ENCODE data around the gene CARM1.
A peak's percentile ranks its signal among the peaks of the same experiment; 100 is the strongest.
"Not testable (repeated sequence)": the region's sequence is repeated elsewhere in the genome, so short reads cannot be mapped to it uniquely, and the experiment has no call there.

The CARM1 gene

DNA sequence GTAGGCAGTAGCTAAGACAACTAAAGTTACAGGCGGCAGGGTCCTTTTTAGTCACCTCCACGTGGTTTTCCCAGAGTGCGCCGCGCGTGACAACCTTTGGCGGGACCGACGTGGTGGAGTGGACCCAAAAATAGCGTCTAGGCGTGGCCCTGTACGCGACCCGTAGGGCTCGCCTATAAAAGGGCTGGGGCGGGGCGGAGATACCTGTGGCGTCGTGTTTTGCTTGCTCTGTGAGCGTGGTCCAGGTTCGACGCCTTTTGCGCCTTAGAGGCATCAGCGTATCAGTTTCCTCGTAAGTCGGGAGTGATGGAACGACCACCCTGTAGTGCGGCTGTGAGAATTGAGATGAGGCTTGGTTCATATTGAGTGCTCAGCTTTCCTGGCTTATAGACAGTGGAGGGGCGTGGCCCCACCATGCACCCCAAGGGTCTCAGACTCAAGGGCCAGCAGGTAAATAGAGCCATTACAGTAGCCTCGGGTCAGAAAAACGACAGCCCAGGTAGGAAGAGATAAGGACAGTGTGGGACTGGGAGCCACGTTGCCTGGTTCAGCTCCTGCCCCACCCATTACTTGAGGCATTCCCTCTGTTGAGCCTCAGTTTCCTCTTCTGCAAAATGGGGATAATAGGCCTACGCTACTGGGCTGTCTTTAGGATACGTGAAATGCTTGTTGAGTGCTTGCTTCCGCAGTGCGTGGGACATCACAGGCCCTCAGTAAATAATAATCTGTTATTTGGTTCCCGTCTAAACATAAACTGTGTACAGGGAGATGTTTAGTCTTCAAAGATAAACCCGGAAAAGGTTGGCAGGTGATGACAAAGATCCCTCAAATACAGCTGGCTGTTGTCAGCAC is 34.6 kb upstream of the CARM1 start:
- peak overlapping the region; percentile 100 for H3K27ac Mint-ChIP-seq
- H3K4me3 Mint-ChIP-seq, result peak overlapping the region; percentile 95
- H3K27me3 Mint-ChIP-seq, result no peaks in the 10 kb centered on the region
- peaks cover 7% of the 10 kb centered on the region for H3K9me3 Mint-ChIP-seq
- peaks cover 19% of the 10 kb centered on the region for H3K4me1 Mint-ChIP-seq (ENCODE audit: low read depth)
- H3K36me3 Mint-ChIP-seq (ENCODE audit: low read depth), result peaks cover 8% of the 10 kb centered on the region

- not testable (repeated sequence) for H3K36me3 Mint-ChIP-seq (ENCODE audit: low read depth); H3K27me3 Mint-ChIP-seq; H3K27ac Mint-ChIP-seq; H3K4me3 Mint-ChIP-seq; H3K9me3 Mint-ChIP-seq
- peaks cover 19% of the 10 kb centered on the region for H3K4me1 Mint-ChIP-seq (ENCODE audit: low read depth)
Measured at GRCh38 chr19:10837649-10838048, 33.7 kb upstream of the CARM1 start.

DNA sequence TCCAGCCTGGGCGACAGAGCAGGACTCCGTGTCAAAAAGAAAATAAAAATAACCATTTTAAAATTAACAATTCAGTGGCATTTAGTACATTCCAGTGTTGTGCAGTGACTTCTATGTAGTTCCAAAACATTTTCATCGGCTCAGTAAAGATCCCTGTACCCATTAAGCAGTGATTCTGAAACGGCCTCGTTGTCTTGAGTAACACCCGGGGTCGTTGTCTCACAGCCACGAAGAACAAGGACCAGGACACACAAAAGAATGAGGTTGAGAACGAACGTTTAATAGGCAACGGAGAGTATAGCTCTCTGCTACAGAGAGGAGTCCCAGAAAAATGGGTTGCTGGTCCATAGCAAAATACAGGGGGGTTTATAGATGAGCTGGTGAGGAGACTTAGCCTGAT is 33.0 kb upstream of the CARM1 start:
- H3K4me3 Mint-ChIP-seq, result no peak overlapping the region
- peaks cover 8% of the 10 kb centered on the region for H3K36me3 Mint-ChIP-seq (ENCODE audit: low read depth)
- peaks cover 7% of the 10 kb centered on the region for H3K9me3 Mint-ChIP-seq
- H3K27me3 Mint-ChIP-seq, result no peaks in the 10 kb centered on the region
- H3K27ac Mint-ChIP-seq, result no peak overlapping the region
- H3K4me1 Mint-ChIP-seq (ENCODE audit: low read depth), result peaks cover 19% of the 10 kb centered on the region

- H3K27ac Mint-ChIP-seq, result no peak overlapping the region
- H3K4me1 Mint-ChIP-seq (ENCODE audit: low read depth), result peaks cover 19% of the 10 kb centered on the region
- H3K9me3 Mint-ChIP-seq, result peaks cover 7% of the 10 kb centered on the region
- no peak overlapping the region for H3K4me3 Mint-ChIP-seq
- H3K36me3 Mint-ChIP-seq (ENCODE audit: low read depth), result peaks cover 8% of the 10 kb centered on the region
- no peaks in the 10 kb centered on the region for H3K27me3 Mint-ChIP-seq
Measured at GRCh38 chr19:10839114-10840050, 32.0 kb upstream of the CARM1 start.

- Mint-ChIP-seq H3K27me3 (no peaks in the 10 kb centered on the region), H3K9me3 (peaks cover 8% of the 10 kb centered on the region), H3K27ac (no peak overlapping the region), H3K36me3 (ENCODE audit: low read depth) (no peaks in the 10 kb centered on the region), H3K4me1 (ENCODE audit: low read depth) (no peaks in the 10 kb centered on the region), H3K4me3 (no peak overlapping the region)
Measured at GRCh38 chr19:10842788-10843187, 28.6 kb upstream of the CARM1 start.

DNA sequence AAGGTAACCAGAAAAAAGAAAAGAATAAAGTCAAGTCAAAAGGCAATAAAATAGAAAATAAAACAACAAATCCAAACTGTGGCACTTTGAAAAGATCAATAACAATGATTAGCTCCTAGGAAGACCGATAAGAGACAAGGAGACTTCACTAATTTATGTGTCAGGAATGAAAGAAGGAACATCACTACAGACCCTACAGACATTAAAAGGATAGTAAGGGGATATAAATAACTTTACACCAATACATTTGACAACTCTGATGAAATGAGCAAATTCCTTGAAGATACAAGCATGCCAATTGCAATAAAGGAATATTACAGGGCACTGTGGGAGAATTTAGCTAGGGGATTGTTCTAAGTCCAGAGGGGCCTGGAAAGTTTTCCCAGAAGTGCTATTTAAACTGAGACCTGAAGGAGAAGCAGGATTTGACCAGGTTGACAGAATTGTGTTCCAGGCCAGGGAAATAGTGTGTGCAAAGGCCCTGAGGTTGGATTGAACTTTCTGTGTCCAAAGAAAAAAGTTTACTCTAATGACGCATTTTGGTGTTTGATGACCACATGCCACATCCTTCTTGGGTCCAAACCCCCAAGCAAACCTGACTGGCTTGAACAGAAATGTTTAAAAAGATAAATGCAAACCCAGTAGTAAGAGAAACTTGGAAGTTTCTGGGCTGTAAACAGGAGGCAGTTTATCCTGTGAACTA is 24.7 kb upstream of the CARM1 start:
- H3K27ac Mint-ChIP-seq, result no peak overlapping the region
- H3K9me3 Mint-ChIP-seq, result peaks cover 4% of the 10 kb centered on the region
- no peak overlapping the region for H3K4me3 Mint-ChIP-seq
- no peaks in the 10 kb centered on the region for H3K27me3 Mint-ChIP-seq
- H3K4me1 Mint-ChIP-seq (ENCODE audit: low read depth), result peaks cover 9% of the 10 kb centered on the region
- no peaks in the 10 kb centered on the region for H3K36me3 Mint-ChIP-seq (ENCODE audit: low read depth)

DNA sequence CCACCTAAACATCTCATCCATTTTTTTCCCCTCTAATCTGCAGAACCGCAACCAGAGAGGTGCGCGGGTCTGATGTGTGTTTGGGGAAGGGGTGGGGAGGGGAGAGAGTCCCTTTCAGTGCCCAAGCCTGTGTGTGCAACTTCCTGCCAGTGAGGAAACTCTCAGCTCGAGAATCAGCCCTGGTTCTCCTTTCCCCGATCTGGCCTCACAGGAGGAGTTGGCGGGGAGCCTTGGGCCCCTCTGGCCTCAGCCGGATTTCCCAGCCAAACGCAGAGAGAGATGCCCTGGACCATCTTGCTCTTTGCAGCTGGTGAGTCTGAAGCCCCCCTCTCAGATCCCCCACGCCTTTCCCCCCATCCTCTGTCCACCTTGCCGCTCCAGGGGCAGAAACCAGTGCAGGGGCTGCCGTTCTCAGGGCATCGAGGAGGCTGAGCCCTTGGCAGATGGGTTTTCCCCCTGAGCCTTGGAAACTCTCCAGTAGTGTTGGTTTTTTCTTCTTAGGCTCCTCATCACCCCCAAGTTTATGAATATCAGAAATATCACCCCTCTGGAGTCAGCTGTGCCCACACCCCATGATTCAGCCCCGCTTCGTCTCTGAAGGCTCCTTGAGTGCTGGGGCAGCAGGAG is 23.0 kb upstream of the CARM1 start, which contains the start of gene C19orf38:
Gene C19orf38 (plus strand): TSS at position 186 of the 627 bp plus-strand sequence. CDS start 94 bp downstream, at position 280.
- H3K27me3 Mint-ChIP-seq, result no peaks in the 10 kb centered on the region
- peaks cover 9% of the 10 kb centered on the region for H3K4me1 Mint-ChIP-seq (ENCODE audit: low read depth)
- peak within 1 kb of the TSS; percentile 49 for H3K4me3 Mint-ChIP-seq
- no peaks in the 10 kb centered on the region for H3K36me3 Mint-ChIP-seq (ENCODE audit: low read depth)
- peak within 1 kb of the TSS; percentile 5 for H3K27ac Mint-ChIP-seq
- H3K9me3 Mint-ChIP-seq, result peaks cover 4% of the 10 kb centered on the region

DNA sequence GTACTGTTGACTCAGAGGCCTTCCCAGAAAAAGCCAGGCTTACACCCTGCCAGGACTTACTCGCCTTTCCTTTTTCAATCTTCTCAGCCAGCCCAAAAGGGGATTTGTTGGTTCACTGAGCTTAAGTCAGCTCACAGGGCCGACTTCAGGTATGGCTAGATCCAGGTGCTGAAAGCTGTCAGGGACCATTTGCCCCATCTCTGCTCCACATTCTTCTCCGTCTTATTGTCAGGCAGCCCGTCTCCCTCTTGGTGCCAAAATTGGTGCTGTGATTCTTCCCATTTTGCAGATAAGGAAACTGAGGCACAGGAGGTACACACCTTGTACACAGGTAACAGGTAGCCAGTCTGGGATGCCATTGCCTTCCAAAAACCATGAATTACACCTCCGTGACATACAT is 20.7 kb upstream of the CARM1 start:
- no peaks in the 10 kb centered on the region for H3K36me3 Mint-ChIP-seq (ENCODE audit: low read depth)

GRCh38 chr19:10852098-10852800 is 19.1 kb upstream of the CARM1 start:
- Mint-ChIP-seq H3K27me3 (no peaks in the 10 kb centered on the region), H3K4me3 (no peak overlapping the region), H3K36me3 (ENCODE audit: low read depth) (no peaks in the 10 kb centered on the region), H3K4me1 (ENCODE audit: low read depth) (peaks cover 9% of the 10 kb centered on the region), H3K27ac (no peak overlapping the region), H3K9me3 (no peaks in the 10 kb centered on the region)

More for the DNA sequence above, 20.7 kb upstream of the CARM1 start:
- peaks cover 4% of the 10 kb centered on the region for H3K9me3 Mint-ChIP-seq
- peaks cover 9% of the 10 kb centered on the region for H3K4me1 Mint-ChIP-seq (ENCODE audit: low read depth)
- H3K27me3 Mint-ChIP-seq, result no peaks in the 10 kb centered on the region
- H3K27ac Mint-ChIP-seq, result no peak overlapping the region
- H3K4me3 Mint-ChIP-seq, result no peak overlapping the region

DNA sequence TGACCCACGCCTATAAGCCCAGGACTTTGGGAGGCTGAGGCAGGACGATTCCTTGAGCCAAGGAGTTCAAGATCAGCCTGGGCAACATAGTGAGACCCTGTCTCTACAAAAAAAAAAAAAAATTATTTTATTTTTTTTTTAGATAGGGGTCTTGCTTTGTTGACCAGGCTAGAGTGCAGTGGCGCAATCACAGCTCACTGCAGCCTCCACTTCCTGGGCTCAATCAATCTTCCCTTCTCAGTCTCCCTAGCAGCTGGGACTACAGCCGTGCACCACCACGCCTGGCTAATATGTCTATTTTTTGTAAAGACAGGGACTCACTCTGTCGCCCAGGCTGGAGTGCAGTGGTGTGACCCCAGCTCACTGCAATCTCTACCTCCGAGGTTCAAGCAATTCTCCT is 18.4 kb upstream of the CARM1 start:
- no peaks in the 10 kb centered on the region for H3K36me3 Mint-ChIP-seq (ENCODE audit: low read depth)
- H3K4me1 Mint-ChIP-seq (ENCODE audit: low read depth), result peaks cover 8% of the 10 kb centered on the region
- H3K4me3 Mint-ChIP-seq, result no peak overlapping the region
- H3K27me3 Mint-ChIP-seq, result no peaks in the 10 kb centered on the region
- no peaks in the 10 kb centered on the region for H3K9me3 Mint-ChIP-seq
- H3K27ac Mint-ChIP-seq, result no peak overlapping the region

GRCh38 chr19:10854350-10855089 is 16.8 kb upstream of the CARM1 start:
- Mint-ChIP-seq H3K4me1 (ENCODE audit: low read depth) (no peaks in the 10 kb centered on the region), H3K4me3 (no peak overlapping the region), H3K9me3 (no peaks in the 10 kb centered on the region), H3K36me3 (ENCODE audit: low read depth) (no peaks in the 10 kb centered on the region), H3K27ac (no peak overlapping the region), H3K27me3 (no peaks in the 10 kb centered on the region)

DNA sequence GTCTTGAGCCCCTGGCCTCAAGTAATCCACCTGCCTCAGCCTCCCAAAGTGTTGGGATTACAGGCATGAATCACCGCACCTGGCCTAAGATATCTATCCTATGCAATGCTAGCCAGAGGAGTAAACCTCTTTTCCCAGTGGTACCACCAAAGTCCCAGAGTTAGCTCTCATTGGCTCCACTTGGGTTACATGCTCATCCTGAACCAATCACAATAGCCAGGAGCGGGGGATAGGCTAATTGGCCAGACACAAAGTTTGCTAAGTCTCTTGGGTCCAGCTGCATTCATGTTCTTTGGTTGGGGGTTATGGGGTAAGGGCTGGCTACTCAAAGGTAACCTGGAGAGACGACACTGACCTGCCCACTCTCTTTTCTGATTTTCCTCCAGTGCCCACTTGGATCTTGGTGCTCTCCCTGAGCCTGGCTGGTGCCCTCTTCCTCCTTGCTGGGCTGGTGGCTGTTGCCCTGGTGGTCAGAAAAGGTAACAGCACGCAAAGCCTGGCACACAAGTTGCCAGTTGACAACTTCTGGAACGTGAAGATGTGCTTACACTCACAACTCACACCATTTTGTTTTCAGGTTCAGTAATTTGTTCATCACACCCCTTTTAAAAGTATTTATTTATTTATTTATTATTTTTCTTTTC is 15.4 kb upstream of the CARM1 start:
- Mint-ChIP-seq H3K27me3 (no peaks in the 10 kb centered on the region), H3K4me3 (no peak overlapping the region), H3K9me3 (no peaks in the 10 kb centered on the region), H3K4me1 (ENCODE audit: low read depth) (peaks cover 3% of the 10 kb centered on the region), H3K36me3 (ENCODE audit: low read depth) (no peaks in the 10 kb centered on the region), H3K27ac (no peak overlapping the region)

DNA sequence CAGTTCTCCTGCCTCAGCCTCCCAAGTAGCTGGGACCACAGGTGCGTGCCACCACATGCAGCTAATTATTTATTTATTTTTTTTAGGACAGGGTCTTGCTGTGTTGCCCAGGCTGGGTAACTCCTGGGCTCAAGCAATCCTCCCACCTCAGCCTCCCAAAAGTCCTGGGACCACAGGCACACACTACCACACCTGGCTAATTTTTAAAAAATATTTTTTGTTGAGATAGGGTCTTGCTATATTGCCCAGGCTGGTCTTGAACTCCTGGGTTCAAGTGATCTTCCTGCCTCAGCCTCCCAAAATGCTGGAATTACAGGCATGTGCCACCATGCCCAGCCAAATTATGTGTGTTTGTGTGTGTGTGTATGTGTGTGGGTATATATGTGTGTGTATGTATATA is 14.5 kb upstream of the CARM1 start:
- not testable (repeated sequence) for H3K36me3 Mint-ChIP-seq (ENCODE audit: low read depth); H3K4me3 Mint-ChIP-seq; H3K4me1 Mint-ChIP-seq (ENCODE audit: low read depth); H3K27me3 Mint-ChIP-seq; H3K27ac Mint-ChIP-seq; H3K9me3 Mint-ChIP-seq

Measured in stimulated activated naive CD8-positive, alpha-beta T cell treated with anti-CD3 and anti-CD28 coated beads, Interleukin-15, Interleukin-2, amounts not matched to agents 100 ng/mL and 50 ng/mL, for 24 hours (primary cell).